Measurements from ENCODE around the gene SMAP1.

Gene SMAP1

GRCh38 chr6:70651326-70651905 is 16.3 kb upstream of the SMAP1 start:
- Histone ChIP-seq H3K27me3 (ENCODE audit: control insufficient read depth, insufficient read depth, low read length) (no peaks in the 10 kb centered on the region), H2AFZ (no peak overlapping the region), H3K27ac (no peak overlapping the region), H3K79me2 (no peaks in the 10 kb centered on the region), H3K9ac (no peak overlapping the region), H3K4me3 (ENCODE audit: low read depth, low read length) (no peak overlapping the region), H3K4me2 (ENCODE audit: low read length) (no peak overlapping the region), H3K4me1 (no peaks in the 10 kb centered on the region), H3K9me3 (ENCODE audit: control insufficient read depth, low read length) (no peaks in the 10 kb centered on the region), H3K36me3 (ENCODE audit: control insufficient read depth, insufficient read depth, low read length) (no peaks in the 10 kb centered on the region)
- TF ChIP-seq CTCF (IDR thresholded peaks at IDR 0.05): no peak

GRCh38 chr6:70652216-70652615 is 15.5 kb upstream of the SMAP1 start:
- TF ChIP-seq CTCF (IDR thresholded peaks at IDR 0.05): no peak
- no peak overlapping the region for H3K4me3 ChIP-seq (ENCODE audit: low read depth, low read length)
- no peak overlapping the region for H3K9ac ChIP-seq
- no peak overlapping the region for H3K4me2 ChIP-seq (ENCODE audit: low read length)
- H3K27me3 ChIP-seq (ENCODE audit: control insufficient read depth, insufficient read depth, low read length): no peaks in the 10 kb centered on the region
- no peaks in the 10 kb centered on the region for H3K79me2 ChIP-seq
- H3K36me3 ChIP-seq (ENCODE audit: control insufficient read depth, insufficient read depth, low read length): no peaks in the 10 kb centered on the region
- H2AFZ ChIP-seq: no peak overlapping the region
- no peaks in the 10 kb centered on the region for H3K9me3 ChIP-seq (ENCODE audit: control insufficient read depth, low read length)
- no peak overlapping the region for H3K27ac ChIP-seq
- no peaks in the 10 kb centered on the region for H3K4me1 ChIP-seq

- Histone ChIP-seq H3K9me3 (ENCODE audit: control insufficient read depth, low read length) (no peaks in the 10 kb centered on the region), H3K4me3 (ENCODE audit: low read depth, low read length) (no peak overlapping the region), H2AFZ (no peak overlapping the region), H3K27me3 (ENCODE audit: control insufficient read depth, insufficient read depth, low read length) (no peaks in the 10 kb centered on the region), H3K4me1 (no peaks in the 10 kb centered on the region), H3K79me2 (no peaks in the 10 kb centered on the region), H3K9ac (no peak overlapping the region), H3K27ac (no peak overlapping the region), H3K4me2 (ENCODE audit: low read length) (no peak overlapping the region), H3K36me3 (ENCODE audit: control insufficient read depth, insufficient read depth, low read length) (no peaks in the 10 kb centered on the region)
- TF ChIP-seq CTCF (IDR thresholded peaks at IDR 0.05): no peak
Measured at GRCh38 chr6:70657706-70658105, 10.0 kb upstream of the SMAP1 start.

GRCh38 chr6:70663881-70664466 is 3.7 kb upstream of the SMAP1 start:
- no peaks in the 10 kb centered on the region for H3K27me3 ChIP-seq (ENCODE audit: control insufficient read depth, insufficient read depth, low read length)
- H3K4me2 ChIP-seq (ENCODE audit: low read length): no peak overlapping the region
- H3K79me2 ChIP-seq: peaks cover 3% of the 10 kb centered on the region
- H3K4me1 ChIP-seq: no peaks in the 10 kb centered on the region
- no peak overlapping the region for H2AFZ ChIP-seq
- no peak for TF ChIP-seq CTCF (IDR thresholded peaks at IDR 0.05)
- H3K36me3 ChIP-seq (ENCODE audit: control insufficient read depth, insufficient read depth, low read length): no peaks in the 10 kb centered on the region
- H3K4me3 ChIP-seq (ENCODE audit: low read depth, low read length): no peak overlapping the region
- H3K9ac ChIP-seq: no peak overlapping the region
- H3K9me3 ChIP-seq (ENCODE audit: control insufficient read depth, low read length): no peaks in the 10 kb centered on the region
- no peak overlapping the region for H3K27ac ChIP-seq

- Histone ChIP-seq H3K9me3 (ENCODE audit: control insufficient read depth, low read length) (no peaks in the 10 kb centered on the region), H3K4me1 (no peaks in the 10 kb centered on the region)
- TF ChIP-seq CTCF (IDR thresholded peaks at IDR 0.05): no peak
Measured at GRCh38 chr6:70666706-70667105, 977 bp upstream of the SMAP1 start.

More at GRCh38 chr6:70666706-70667105, 977 bp upstream of the SMAP1 start:
- Histone ChIP-seq H2AFZ (peak overlapping the region; percentile 94), H3K79me2 (peaks cover 17% of the 10 kb centered on the region), H3K4me2 (ENCODE audit: low read length) (no peak overlapping the region), H3K36me3 (ENCODE audit: control insufficient read depth, insufficient read depth, low read length) (no peaks in the 10 kb centered on the region), H3K27ac (no peak overlapping the region), H3K27me3 (ENCODE audit: control insufficient read depth, insufficient read depth, low read length) (no peaks in the 10 kb centered on the region), H3K9ac (no peak overlapping the region), H3K4me3 (ENCODE audit: low read depth, low read length) (no peak overlapping the region)
